ENCODE results near the gene R3HDM4. TPM values are rescaled to one million over a fixed set of nuclear protein-coding genes. Genes with fewer than 3 reads are reported as not detected.
A peak's percentile ranks its signal among the peaks of the same experiment; 100 is the strongest.

The R3HDM4 gene
- total and polyA plus RNA-seq, 10 of the 15 experiments (the other 5 are each of a cell fraction or from before 2014, with no cell fraction given), result 1.3 to 65.8 (median 27.7) TPM

GRCh38 chr19:899336-900042 lies 13.5 kb downstream of the R3HDM4 start:
- Histone ChIP-seq H2AFZ (ENCODE audit: control insufficient read depth, low read depth, low read length) (no peak overlapping the region), H3K27ac (ENCODE audit: control insufficient read depth, insufficient read depth) (no peak overlapping the region), H3K79me2 (ENCODE audit: control insufficient read depth, insufficient read depth, low read length) (no peaks in the 10 kb centered on the region), H3K27me3 (replicated peaks in 1 of 2; ENCODE audit: control insufficient read depth in 2 of 2, insufficient read depth in 2 of 2, low read length in 1 of 2) (no peaks in the 10 kb centered on the region), H3K9ac (ENCODE audit: control insufficient read depth, insufficient read depth, low read length) (no peak overlapping the region), H3K9me3 (replicated peaks; ENCODE audit: control insufficient read depth, insufficient read depth, low read length) (no peaks in the 10 kb centered on the region), H3K36me3 (ENCODE audit: control insufficient read depth in 2 of 2, insufficient read depth in 2 of 2, low read length in 1 of 2) (peaks cover 0 to 6% of the 10 kb centered on the region in 2 experiments; a peak in 2 of 4 replicates), H4K20me1 (ENCODE audit: control insufficient read depth, insufficient read depth) (no peaks in the 10 kb centered on the region), H3K4me3 (no peak overlapping the region), H3K4me1 (ENCODE audit: control insufficient read depth, insufficient read depth, low read length) (no peaks in the 10 kb centered on the region), H3K4me2 (ENCODE audit: control insufficient read depth, insufficient read depth) (no peak overlapping the region)
- TF ChIP-seq PBX3 (IDR thresholded peaks at IDR 0.05; ENCODE audit: insufficient replicate concordance, low read depth, low read length) (no peak), TBL1XR1 (IDR thresholded peaks at IDR 0.05; ENCODE audit: low read depth, low read length) (no peak), CEBPB (IDR thresholded peaks at IDR 0.05; ENCODE audit: borderline replicate concordance in 1 of 2, low read depth in 2 of 2, low read length in 2 of 2) (no peak), TCF3 (IDR thresholded peaks at IDR 0.05; ENCODE audit: borderline replicate concordance, insufficient read depth, low read depth, low read length) (no peak)
- DNase-seq (ENCODE audit: low read depth, low spot score), result no peak
- no peak for ATAC-seq
- in situ Hi-C loops (cut with MboI), result no loop called here
- intact Hi-C loops (cut with micrococcal nuclease; ENCODE audit: unreplicated experiment), result no loop called here
- ChIA-PET SMC1A (ENCODE audit: uncharacterized antibody, unreplicated experiment) (no interaction called here), CTCF (no interaction called here), POLR2A (no interaction called here), RAD21 (ENCODE audit: unreplicated experiment) (no interaction called here)
- 76% methylated on average over 28 of the region's 32 CpGs for WGBS (ENCODE audit: insufficient coverage, insufficient replicate concordance, low lambda C conversion rate, missing lambda C conversion rate)
- no TSS peak for BruUV-seq (replicated peaks)
- no peak for FAIRE-seq

- H3K4me3 ChIP-seq, result no peak overlapping the region
- RAD21 ChIA-PET (ENCODE audit: unreplicated experiment), result no interaction called here
- POLR2A ChIA-PET, result interaction anchor here (0.6 kb wide), 1 partner anchor 27 kb away, joined by 4 read pairs; no protein-coding TSS in a partner anchor
- SMC1A ChIA-PET (ENCODE audit: uncharacterized antibody, unreplicated experiment), result no interaction called here
- no peaks in the 10 kb centered on the region for H3K27me3 ChIP-seq (replicated peaks in 1 of 2; ENCODE audit: control insufficient read depth in 2 of 2, insufficient read depth in 2 of 2, low read length in 1 of 2)
- intact Hi-C loops (cut with micrococcal nuclease; ENCODE audit: unreplicated experiment) (no loop called here), in situ Hi-C loops (cut with MboI) (no loop called here)
- H3K79me2 ChIP-seq (ENCODE audit: control insufficient read depth, insufficient read depth, low read length), result no peaks in the 10 kb centered on the region
- no TSS peak for BruUV-seq (replicated peaks)
- ATAC-seq (peak; percentile 67), FAIRE-seq (no peak), DNase-seq (ENCODE audit: low read depth, low spot score) (no peak)
- CTCF ChIA-PET, result interaction anchor here (0.8 to 0.9 kb wide), 2 partner anchors 32 to 35 kb away, joined by 3 read pairs; no protein-coding TSS in a partner anchor
- H3K4me1 ChIP-seq (ENCODE audit: control insufficient read depth, insufficient read depth, low read length), result no peaks in the 10 kb centered on the region
- H2AFZ ChIP-seq (ENCODE audit: control insufficient read depth, low read depth, low read length), result no peak overlapping the region
- no peak overlapping the region for H3K4me2 ChIP-seq (ENCODE audit: control insufficient read depth, insufficient read depth)
- no peaks in the 10 kb centered on the region for H3K9me3 ChIP-seq (replicated peaks; ENCODE audit: control insufficient read depth, insufficient read depth, low read length)
- H3K27ac ChIP-seq (ENCODE audit: control insufficient read depth, insufficient read depth), result no peak overlapping the region
- no peak overlapping the region for H3K9ac ChIP-seq (ENCODE audit: control insufficient read depth, insufficient read depth, low read length)
- no peaks in the 10 kb centered on the region for H4K20me1 ChIP-seq (ENCODE audit: control insufficient read depth, insufficient read depth)
- H3K36me3 ChIP-seq (ENCODE audit: control insufficient read depth in 2 of 2, insufficient read depth in 2 of 2, low read length in 1 of 2), result peaks cover 0 to 6% of the 10 kb centered on the region in 2 experiments; a peak in 2 of 4 replicates
- 41% methylated on average over 20 of the region's 20 CpGs for WGBS (ENCODE audit: insufficient coverage, insufficient replicate concordance, low lambda C conversion rate, missing lambda C conversion rate)
- TF ChIP-seq TAF1 (IDR thresholded peaks at IDR 0.05; ENCODE audit: borderline replicate concordance, low read depth, low read length) (no peak), ELK1 (IDR thresholded peaks at IDR 0.05; ENCODE audit: low read depth, low read length) (no peak), ZNF687 (IDR thresholded peaks at IDR 0.05) (no peak), POLR2A (IDR thresholded peaks at IDR 0.05; ENCODE audit: low read depth, low read length) (0 out of 2 replicates have a peak, but pooled peaks have one; percentile 27), RFX5 (IDR thresholded peaks at IDR 0.05; ENCODE audit: low read depth, low read length) (peak; percentile 73)
Observed at GRCh38 chr19:898663-899062, 14.4 kb downstream of the R3HDM4 start.

All from GM12878 (cell line).